ENCODE measurements around the gene POP4.

POP4 gene

GRCh38 chr19:29663861-29664752, 58.0 kb downstream of the POP4 start:
- DNase-seq (ENCODE audit: low read depth): no peak

- DNase-seq (ENCODE audit: low read depth): no peak
These were observed 58.7 kb downstream of the POP4 start for GRCh38 chr19:29664753-29665214.

- peak; percentile 59 for DNase-seq (ENCODE audit: low read depth)
These were observed 59.2 kb downstream of the POP4 start, which contains the start of gene PLEKHF1 for GRCh38 chr19:29665215-29665825. TSS of gene PLEKHF1 (plus strand) at chr19:29665461. CDS start at chr19:29673840, 8,379 bp downstream.

- DNase-seq (ENCODE audit: low read depth): no peak
These were observed 59.9 kb downstream of the POP4 start for GRCh38 chr19:29665826-29666577.
